PFSK-1 (cell line): ENCODE data around the gene SPDYE4.

Experiments
- POLR2AphosphoS5 ChIP-seq: IDR thresholded peaks from 2 replicates; pipeline ENCODE4 v1.6.1; 2012; ENCODE audit warnings: low read depth, mild to moderate bottlenecking, control low read depth, low read length, moderate library complexity
- REST ChIP-seq, 2 experiments: IDR thresholded peaks; 2 replicates each; pipeline versions ENCODE4 v1.6.1 to v1.8.0; 2011 to 2012; ENCODE audit warnings: low read depth in 2 of 2, low read length in 2 of 2, control low read depth in 1 of 2, inconsistent platforms in 1 of 2, mild to moderate bottlenecking in 1 of 2, moderate library complexity in 1 of 2; ENCODE audit not compliant: insufficient read depth in 1 of 2

GRCh38 chr17:8734876-8735275, 23.5 kb downstream of the SPDYE4 start:
- TF ChIP-seq REST (IDR thresholded peaks at IDR 0.05; ENCODE audit: insufficient read depth in 1 of 2, low read depth in 2 of 2, low read length in 2 of 2) (no peak), POLR2AphosphoS5 (no peak)
